GM23338 (cell line): Measurements from ENCODE around the gene ATP5F1A. TPM values are rescaled to one million over a fixed set of nuclear protein-coding genes. Genes with fewer than 3 reads are reported as not detected.

Experiments used
- ATAC-seq: fragments of 200-7000 bp; cut with Tn5 transposase; 3 replicates; pipeline ENCODE4 v1.9.1; 2020
- DNase-seq: peaks from one replicate; pipeline ENCODE4 v3.0.0-alpha.2; 2015; ENCODE audit warnings: low spot score
- H2AFZ ChIP-seq: fragments of 200-600 bp; sonication (generic); 2 replicates; pipeline ENCODE4 v1.8.0; 2016; ENCODE audit warnings: antibody characterized with exemption, mild to moderate bottlenecking, moderate library complexity
- H3F3A ChIP-seq: fragments of 200-600 bp; sonication (generic); replicated peaks from 2 replicates; pipeline ENCODE4 v1.8.0; 2017; ENCODE audit warnings: antibody characterized with exemption, mixed run types, low read depth
- H3K27ac ChIP-seq: fragments of 200-600 bp; sonication (generic); 2 replicates; pipeline ENCODE4 v1.6.1; 2016; ENCODE audit warnings: low read depth
- H3K27me3 ChIP-seq: fragments of 200-600 bp; sonication (generic); 2 replicates; pipeline ENCODE4 v1.8.0; 2016; ENCODE audit warnings: mild to moderate bottlenecking, mixed run types, moderate library complexity; ENCODE audit not compliant: insufficient read depth
- H3K36me3 ChIP-seq: fragments of 200-600 bp; sonication (generic); 2 replicates; pipeline ENCODE4 v1.8.0; 2016; ENCODE audit warnings: mild to moderate bottlenecking; ENCODE audit not compliant: insufficient read depth
- H3K4me1 ChIP-seq: fragments of 200-600 bp; sonication (generic); 2 replicates; pipeline ENCODE4 v1.8.0; 2016; ENCODE audit warnings: mild to moderate bottlenecking, moderate library complexity; ENCODE audit not compliant: insufficient read depth
- H3K4me2 ChIP-seq: fragments of 200-600 bp; sonication (generic); 2 replicates; pipeline ENCODE4 v1.7.1; 2017; ENCODE audit warnings: mixed run types
- H3K4me3 ChIP-seq: fragments of 200-600 bp; sonication (generic); 2 replicates; pipeline ENCODE4 v1.6.1; 2016; ENCODE audit warnings: mixed run types
- H3K79me2 ChIP-seq: fragments of 200-600 bp; sonication (generic); replicated peaks from 2 replicates; pipeline ENCODE4 v1.8.0; 2017; ENCODE audit warnings: mild to moderate bottlenecking; ENCODE audit not compliant: insufficient read depth
- H3K9me2 ChIP-seq: fragments of 200-600 bp; sonication (generic); 2 replicates; pipeline ENCODE4 v1.8.0; 2017; ENCODE audit not compliant: insufficient read depth
- H4K20me1 ChIP-seq: fragments of 200-600 bp; sonication (generic); replicated peaks from 2 replicates; pipeline ENCODE4 v1.8.0; 2017; ENCODE audit warnings: mild to moderate bottlenecking; ENCODE audit not compliant: insufficient read depth
- H3K27ac Mint-ChIP-seq: 2 replicates; pipeline ENCODE4 v1.8.0; 2020; ENCODE audit warnings: inconsistent platforms, mild to moderate bottlenecking, moderate library complexity, mixed read lengths
- H3K27me3 Mint-ChIP-seq: 3 replicates; pipeline ENCODE4 v1.8.0; 2022; ENCODE audit warnings: low read depth, mild to moderate bottlenecking, moderate library complexity, mixed read lengths, inconsistent platforms; ENCODE audit not compliant: insufficient read depth, poor library complexity
- H3K36me3 Mint-ChIP-seq: 3 replicates; pipeline ENCODE4 v1.8.0; 2021; ENCODE audit warnings: low read depth, mild to moderate bottlenecking, inconsistent platforms, moderate library complexity, mixed read lengths
- H3K4me1 Mint-ChIP-seq: 3 replicates; pipeline ENCODE4 v1.8.0; 2020; ENCODE audit warnings: mild to moderate bottlenecking, inconsistent platforms, mixed read lengths
- H3K4me3 Mint-ChIP-seq: 3 replicates; pipeline ENCODE4 v1.8.0; 2021; ENCODE audit warnings: moderate library complexity, mild to moderate bottlenecking, inconsistent platforms, mixed read lengths
- H3K9me3 Mint-ChIP-seq: 3 replicates; pipeline ENCODE4 v1.8.0; 2020; ENCODE audit warnings: moderate library complexity, mild to moderate bottlenecking, inconsistent platforms, mixed read lengths
- CREB1 ChIP-seq: fragments of 250-450 bp; sonication (Bioruptor Pico); IDR thresholded peaks from 2 replicates; pipeline ENCODE4 v1.5.0; 2020; ENCODE audit warnings: low read depth, mild to moderate bottlenecking, moderate library complexity
- CTCF ChIP-seq, 2 experiments: fragments of 200-600 bp in 1 of 2; sonication (generic) in 1 of 2; conservative IDR thresholded peaks; 2 replicates each; pipeline versions ENCODE4 v1.5.1 to v1.6.1; 2016 to 2017; ENCODE audit warnings: antibody characterized with exemption in 2 of 2, low read depth in 2 of 2, mild to moderate bottlenecking in 2 of 2, moderate library complexity in 1 of 2
- ETS1 ChIP-seq: IDR thresholded peaks from 2 replicates; pipeline ENCODE4 v1.6.1; 2016; ENCODE audit warnings: antibody characterized with exemption
- EZH2 ChIP-seq: fragments of 200-600 bp; sonication (generic); IDR thresholded peaks from one replicate; pipeline ENCODE4 v1.8.0; 2017; ENCODE audit warnings: antibody characterized with exemption, mild to moderate bottlenecking, low read depth; ENCODE audit not compliant: unreplicated experiment
- EZH2phosphoT487 ChIP-seq: fragments of 200-600 bp; sonication (generic); IDR thresholded peaks from one replicate; pipeline ENCODE4 v1.8.1; 2018; ENCODE audit warnings: antibody characterized with exemption; ENCODE audit not compliant: unreplicated experiment
- JUNB ChIP-seq: IDR thresholded peaks from one replicate; pipeline ENCODE4 v1.6.1; 2016; ENCODE audit warnings: antibody characterized with exemption; ENCODE audit not compliant: unreplicated experiment
- NANOG ChIP-seq: IDR thresholded peaks from 2 replicates; pipeline ENCODE4 v1.6.1; 2016; ENCODE audit warnings: antibody characterized with exemption, borderline replicate concordance
- POLR2AphosphoS5 ChIP-seq: IDR thresholded peaks from 2 replicates; pipeline ENCODE4 v1.6.1; 2016; ENCODE audit warnings: antibody characterized with exemption, low read depth
- REST ChIP-seq: IDR thresholded peaks from one replicate; pipeline ENCODE4 v1.6.1; 2018; ENCODE audit warnings: antibody characterized with exemption; ENCODE audit not compliant: unreplicated experiment
- STAT1 ChIP-seq: IDR thresholded peaks from one replicate; pipeline ENCODE4 v1.6.1; 2016; ENCODE audit warnings: antibody characterized with exemption; ENCODE audit not compliant: unreplicated experiment
- ZNF114 ChIP-seq: fragments of 250-450 bp; sonication (Bioruptor Pico); IDR thresholded peaks from 2 replicates; pipeline ENCODE4 v1.5.0; 2020; ENCODE audit warnings: mild to moderate bottlenecking, moderate library complexity
- ZNF331 ChIP-seq: fragments of 250-450 bp; sonication (Bioruptor Pico); IDR thresholded peaks from 2 replicates; pipeline ENCODE4 v1.5.0; 2020; ENCODE audit warnings: low read depth, mild to moderate bottlenecking, moderate library complexity
- ZNF462 ChIP-seq: fragments of 250-450 bp; sonication (Bioruptor Pico); IDR thresholded peaks from 2 replicates; pipeline ENCODE4 v1.5.0; 2020; ENCODE audit warnings: mild to moderate bottlenecking, moderate library complexity
- polyA plus RNA-seq: library from polyadenylated mRNA; unstranded; fragments of >200 nt; fragmentation: Nextera tagmentation; extraction: Ambion mirVana; gene quantifications from 2 replicates; pipeline ENCODE4 v1.2.1, GENCODE V29; 2016
- total RNA-seq: library from RNA; depleted of rRNA; stranded (reverse); fragments of >200 nt; shearing (Covaris generic); gene quantifications from 2 replicates; pipeline ENCODE4 v1.2.3, GENCODE V29; 2014

The ATP5F1A gene
- total and polyA plus RNA-seq, 2 experiments from 2014 or later, result 353 to 822 TPM

GRCh38 chr18:46053368-46054095, 44.6 kb downstream of the ATP5F1A start:
- no peak overlapping the region for H3K27ac ChIP-seq
- peaks cover 2% of the 10 kb centered on the region for H3K27me3 Mint-ChIP-seq
- no peak overlapping the region for H3K4me2 ChIP-seq
- DNase-seq (no peak), ATAC-seq (no peak)
- H3K36me3 ChIP-seq, result no peaks in the 10 kb centered on the region; the same call in 1 of the 2 replicates
- H3K9me2 ChIP-seq, result no peaks in the 10 kb centered on the region
- H3K4me1 ChIP-seq, result no peaks in the 10 kb centered on the region
- no peak overlapping the region for H2AFZ ChIP-seq
- H3K27me3 ChIP-seq, result no peaks in the 10 kb centered on the region
- no peaks in the 10 kb centered on the region for H3K4me1 Mint-ChIP-seq
- no peak overlapping the region for H3K4me3 Mint-ChIP-seq
- TF ChIP-seq NANOG (no peak), ZNF462 (no peak), EZH2 (no peak), EZH2phosphoT487 (no peak), CTCF (conservative IDR thresholded peaks at IDR 0.05; ENCODE audit: low read depth in 2 of 2) (no peak), CREB1 (CRISPR knock-in tag) (no peak), POLR2AphosphoS5 (no peak), ZNF331 (CRISPR knock-in tag) (no peak), JUNB (no peak), STAT1 (no peak), ETS1 (no peak), REST (no peak), ZNF114 (no peak)
- H4K20me1 ChIP-seq, result no peaks in the 10 kb centered on the region; the same call in 1 of the 2 replicates
- H3K9me3 Mint-ChIP-seq, result no peaks in the 10 kb centered on the region
- no peak overlapping the region for H3K4me3 ChIP-seq
- no peaks in the 10 kb centered on the region for H3K36me3 Mint-ChIP-seq
- H3K27ac Mint-ChIP-seq, result no peak overlapping the region
- no peaks in the 10 kb centered on the region for H3K79me2 ChIP-seq
- H3F3A ChIP-seq, result no peaks in the 10 kb centered on the region
